Stimulated activated CD4-positive, alpha-beta T cell treated with anti-CD3 and anti-CD28 coated beads, Interleukin-2, amount 100 ng/mL, for 4 hours (primary cell): ENCODE results near the gene NKD1.
A peak's percentile ranks its signal among the peaks of the same experiment; 100 is the strongest.

Experiments
- DNase-seq: peaks from one replicate; pipeline ENCODE4 v3.0.0-alpha.2; 2020; ENCODE audit warnings: low read depth

Gene NKD1

DNA sequence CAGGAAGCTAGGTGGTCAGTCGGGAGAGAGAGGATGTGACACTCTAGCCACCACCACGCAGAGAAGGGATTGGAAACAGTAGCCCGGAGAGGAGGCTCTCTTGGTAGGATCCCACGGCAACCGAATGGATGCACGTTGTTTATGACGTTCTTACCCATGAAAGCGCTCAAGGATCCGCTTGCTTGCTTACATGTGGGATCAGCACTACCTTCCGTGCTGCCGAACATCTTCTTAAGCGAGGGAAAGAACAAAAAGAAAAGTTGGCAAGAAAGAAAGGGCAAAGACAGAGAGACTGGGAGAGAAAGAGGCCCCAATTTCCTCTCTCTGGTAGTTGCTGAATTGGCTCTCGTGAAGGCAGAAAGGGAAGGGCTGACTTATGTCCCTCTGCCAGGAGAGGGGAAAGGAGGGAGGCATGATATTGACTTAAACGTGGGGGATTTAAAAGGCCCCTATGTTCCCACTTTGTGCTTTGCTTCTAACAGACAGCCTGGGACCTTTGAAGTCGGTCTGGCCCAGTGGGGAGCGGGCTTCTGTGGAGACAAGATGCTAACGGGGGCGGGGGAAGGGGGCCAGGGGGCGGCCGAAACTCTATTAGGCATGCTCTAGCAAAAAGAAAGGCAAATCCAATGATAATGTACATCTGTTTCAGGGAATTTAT, 97.5 kb downstream of the NKD1 start:
- no peak for DNase-seq

DNA sequence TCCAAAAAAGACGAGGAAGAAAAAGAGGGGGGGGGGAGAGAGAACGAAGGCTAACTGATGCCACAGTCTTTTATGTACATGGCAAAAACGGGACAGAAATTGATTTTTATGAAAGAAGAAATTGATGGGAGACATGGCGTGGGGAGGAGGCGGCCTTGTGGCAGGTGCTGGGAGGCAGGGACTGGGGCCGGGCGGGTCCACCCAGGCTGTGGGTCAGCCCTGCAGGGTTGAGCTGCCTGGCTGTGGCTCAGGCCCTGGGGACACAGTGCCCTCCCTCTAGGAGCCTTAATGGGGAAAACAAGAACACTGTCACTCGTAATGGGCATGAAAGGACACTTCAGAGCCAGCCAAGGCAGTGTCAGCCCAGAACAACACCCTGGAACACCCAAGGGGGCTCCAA, 98.1 kb downstream of the NKD1 start:
- DNase-seq = no peak

- DNase-seq = no peak
Measured at GRCh38 chr16:50651835-50652438, 103.7 kb downstream of the NKD1 start.

GRCh38 chr16:50652836-50653425, 104.7 kb downstream of the NKD1 start:
- DNase-seq = no peak

- DNase-seq = no peak
Measured at GRCh38 chr16:50653633-50654519, 105.7 kb downstream of the NKD1 start.

- no peak for DNase-seq
Measured at GRCh38 chr16:50655558-50656055, 107.4 kb downstream of the NKD1 start.

GRCh38 chr16:50657241-50657640, 109.0 kb downstream of the NKD1 start:
- no peak for DNase-seq

DNA sequence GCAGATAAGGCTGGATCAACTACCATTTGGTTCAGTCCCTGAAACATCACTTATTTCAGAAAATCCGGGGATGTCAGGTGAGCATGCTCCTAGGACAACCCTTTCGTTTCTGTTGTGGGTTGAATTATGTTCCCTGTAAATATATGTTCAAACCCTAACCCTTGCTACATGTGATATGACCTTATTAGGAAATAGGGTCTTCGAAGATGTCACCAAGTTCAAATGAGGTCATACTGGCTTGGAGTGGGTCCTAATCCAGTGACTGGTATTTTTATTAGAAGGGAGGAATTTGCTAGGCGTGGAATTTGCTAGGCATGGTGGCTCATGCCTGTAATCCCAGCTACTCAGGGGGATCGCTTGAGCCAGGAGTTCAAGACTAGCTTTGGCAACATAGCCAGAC, 111.6 kb downstream of the NKD1 start:
- no peak for DNase-seq

DNA sequence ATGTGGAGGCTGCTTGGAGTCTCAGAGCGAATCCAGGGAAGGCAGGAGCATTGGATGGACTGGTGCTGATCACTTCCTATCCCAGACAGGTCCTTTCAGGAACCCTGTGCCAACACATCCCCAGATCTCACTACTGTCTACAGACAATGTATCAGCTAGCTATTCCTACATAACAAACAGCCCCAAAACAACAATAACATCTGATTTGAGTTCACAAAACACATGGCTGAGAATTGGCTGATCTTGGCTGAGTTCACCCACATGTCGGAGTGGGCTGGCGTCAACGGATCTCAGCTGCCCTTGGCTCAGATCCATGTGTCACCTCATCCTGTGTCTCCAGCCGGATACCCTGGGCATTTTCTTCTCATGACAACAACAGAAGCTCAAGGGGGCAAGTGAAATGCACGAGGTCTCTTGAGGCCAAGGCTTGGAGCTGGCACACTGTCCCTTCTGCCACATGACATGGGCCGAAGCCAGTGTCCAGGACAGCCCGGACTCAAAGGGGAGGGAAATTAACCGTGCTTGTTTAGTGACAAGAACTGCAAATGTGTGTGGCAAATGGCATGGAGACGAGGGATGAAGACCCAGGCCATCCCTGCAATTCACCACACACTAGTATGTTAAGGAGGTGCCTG, 114.2 kb downstream of the NKD1 start:
- DNase-seq = no peak

GRCh38 chr16:50664270-50664669, 116.1 kb downstream of the NKD1 start:
- no peak for DNase-seq

DNA sequence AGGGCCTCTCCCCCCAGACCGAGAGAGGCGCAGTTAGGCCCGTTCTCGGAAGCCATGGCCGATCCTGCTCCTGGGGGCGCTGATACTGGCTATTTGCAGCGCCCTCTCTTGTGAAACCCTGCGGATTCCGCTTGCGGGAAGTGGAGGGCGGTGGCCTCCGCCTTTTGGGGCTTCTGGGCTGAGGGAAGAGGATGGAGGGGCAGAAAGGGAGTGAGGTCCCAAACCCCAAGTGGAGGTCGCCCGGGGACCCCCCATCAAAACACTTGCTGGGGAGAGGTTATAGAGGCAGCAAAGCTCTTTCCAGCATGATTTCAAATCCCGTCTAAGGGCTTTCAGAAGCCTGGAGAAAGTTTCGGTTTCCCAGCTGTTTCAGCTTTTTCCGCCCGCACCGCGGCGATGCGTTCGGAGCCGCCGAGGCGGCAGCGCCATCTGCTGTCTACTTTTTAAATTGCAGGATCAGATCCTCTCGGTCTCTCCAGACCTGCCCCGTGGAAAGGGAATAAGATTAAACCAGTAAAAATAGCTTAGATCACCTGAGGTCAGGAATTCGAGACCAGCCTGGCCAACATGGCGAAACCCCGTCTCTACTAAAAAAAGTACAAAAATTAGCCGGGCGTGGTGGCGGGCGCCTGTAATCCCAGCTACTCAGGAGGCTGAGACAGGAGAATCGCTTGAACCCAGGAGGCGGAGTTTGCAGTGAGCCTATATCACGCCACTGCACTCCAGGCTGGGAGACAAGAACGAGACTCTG, 117.1 kb downstream of the NKD1 start:
- peak; percentile 79 for DNase-seq

DNA sequence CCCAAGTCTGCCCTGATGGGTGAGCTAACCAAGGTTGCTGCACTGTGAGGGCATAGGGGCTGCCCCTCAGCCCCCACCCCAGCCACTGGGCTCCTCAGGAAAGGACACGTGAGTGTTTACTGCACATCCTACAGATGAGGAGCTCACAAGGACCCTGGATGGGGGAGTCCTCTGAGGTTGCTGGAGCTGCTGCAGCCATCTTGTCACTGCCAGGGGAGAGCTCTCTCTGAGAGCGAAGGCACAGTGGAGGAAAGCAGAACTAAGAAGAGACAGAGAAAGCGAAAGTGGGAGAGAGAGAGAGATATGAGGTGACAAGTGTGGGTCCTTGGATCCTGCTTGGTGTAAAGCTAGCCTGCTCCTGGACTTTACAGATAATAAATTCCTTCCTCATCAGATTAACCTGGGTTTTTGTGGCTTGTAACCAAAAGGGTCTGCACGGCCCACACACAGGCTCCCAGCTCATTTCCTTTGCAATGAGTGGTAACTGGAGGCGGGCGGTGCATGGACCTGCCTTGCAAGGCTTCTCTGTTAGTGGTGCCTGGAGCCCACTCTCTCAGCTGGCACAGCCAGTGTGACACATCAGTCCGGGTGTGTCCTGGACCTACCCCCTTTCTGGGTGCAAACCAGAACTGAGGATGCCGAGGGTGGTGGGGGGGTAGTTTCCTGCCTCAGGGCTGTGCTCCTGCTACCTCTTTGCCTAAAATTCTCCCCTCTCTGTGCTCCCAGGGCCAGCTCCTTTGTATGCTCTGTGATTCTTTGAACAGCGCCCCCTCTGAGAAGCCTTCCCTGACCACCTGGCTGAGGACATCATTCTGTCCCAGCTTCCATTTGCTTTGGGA, 118.7 kb downstream of the NKD1 start:
- DNase-seq = peak; percentile 39

DNA sequence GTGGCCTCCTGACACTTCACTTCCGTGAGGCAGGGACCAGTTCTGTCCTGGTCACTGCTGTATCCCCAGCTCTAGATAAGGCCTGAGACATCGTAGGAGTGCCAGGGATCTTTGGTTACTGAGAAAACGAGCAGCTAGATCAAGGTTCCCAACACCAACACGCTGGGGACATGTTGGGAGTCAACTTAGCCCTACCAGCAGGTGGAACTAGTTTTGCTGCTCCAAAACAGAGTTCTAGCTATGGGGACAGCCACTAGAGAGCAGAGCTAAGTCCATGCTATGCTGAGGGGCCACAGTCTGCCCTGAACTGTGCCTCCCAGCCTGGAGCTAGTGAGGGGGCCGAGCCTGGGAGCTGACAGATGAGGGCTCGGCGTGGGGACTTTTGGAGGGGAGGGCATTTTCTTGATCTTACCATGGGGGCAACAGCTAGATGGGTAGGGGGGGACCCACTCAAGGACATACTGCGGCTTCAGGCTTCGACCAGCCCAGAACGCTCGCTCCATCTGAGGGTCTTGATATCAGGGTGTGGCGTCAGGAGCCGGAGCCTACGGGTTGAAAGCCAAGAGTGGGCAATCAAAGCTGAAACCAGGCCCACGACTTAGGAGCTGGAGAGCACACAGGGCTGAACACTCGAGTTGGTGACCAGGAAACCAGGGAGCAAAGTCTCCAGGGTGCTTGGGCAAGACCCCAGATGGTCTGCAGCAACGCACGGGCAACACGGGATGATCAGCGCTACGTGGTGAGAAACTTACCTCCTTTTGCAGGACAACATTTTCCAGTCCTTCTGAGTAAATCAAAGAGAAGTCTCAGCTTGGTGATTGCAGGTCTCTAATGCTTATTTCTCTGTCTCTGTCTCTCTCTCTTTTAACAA, 119.5 kb downstream of the NKD1 start:
- no peak for DNase-seq

DNA sequence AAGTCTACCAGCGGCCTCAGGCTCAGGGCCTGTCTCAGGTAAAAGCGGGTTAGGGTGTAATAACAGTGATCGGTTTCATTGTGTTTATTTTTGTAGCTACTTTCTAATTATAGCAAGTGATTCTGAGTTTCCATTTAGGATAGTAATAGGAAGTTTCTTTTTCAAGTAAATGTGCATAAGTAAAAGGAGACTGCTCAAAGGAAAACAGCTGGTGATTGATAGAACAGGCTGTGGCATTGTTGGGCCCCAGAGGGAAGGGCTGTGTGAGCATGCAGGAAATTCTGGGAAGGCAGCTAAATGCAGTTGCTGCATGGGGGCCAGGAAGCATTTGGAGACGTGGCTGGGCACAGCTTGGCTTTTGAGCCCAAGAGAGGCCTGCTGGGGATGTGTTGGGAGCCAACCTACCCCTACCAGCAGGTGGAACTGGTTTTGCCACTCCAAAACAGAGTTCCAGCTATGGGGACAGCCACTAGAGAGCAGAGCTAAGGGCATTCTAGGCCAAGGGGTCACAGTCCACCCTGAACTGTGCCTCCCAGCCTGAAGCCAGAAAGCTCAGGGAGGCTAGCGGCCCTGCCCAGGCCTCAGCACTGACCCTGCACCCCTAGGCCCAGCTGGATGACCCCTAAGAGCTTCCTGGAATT, 120.3 kb downstream of the NKD1 start:
- no peak for DNase-seq

DNA sequence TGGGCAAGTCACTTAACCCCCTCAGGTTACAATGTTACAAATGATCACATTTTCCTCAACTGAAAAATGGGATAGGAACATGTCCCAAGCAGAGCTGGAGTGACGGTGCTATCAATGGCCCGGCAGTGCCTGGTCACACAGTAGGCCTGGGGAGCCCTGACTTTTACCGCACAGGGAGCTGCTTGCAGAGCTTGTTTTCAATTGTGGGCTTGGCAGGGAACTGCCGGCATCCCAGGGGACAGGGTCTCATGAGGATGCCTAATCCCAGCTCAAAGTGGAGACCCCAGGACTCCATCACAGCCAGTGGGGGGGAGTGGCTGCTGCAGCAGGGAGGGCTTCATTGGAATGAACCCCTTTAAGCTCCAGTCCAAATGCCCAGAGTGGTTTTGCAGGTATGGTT, 121.5 kb downstream of the NKD1 start:
- DNase-seq = no peak

- no peak for DNase-seq
Measured at GRCh38 chr16:50670476-50670875, 122.3 kb downstream of the NKD1 start.

- peak; percentile 35 for DNase-seq
Measured at GRCh38 chr16:50671644-50672260, 123.6 kb downstream of the NKD1 start.

- DNase-seq = no peak
Measured at GRCh38 chr16:50673496-50674275, 125.5 kb downstream of the NKD1 start.
